22Rv1 (cell line): ENCODE measurements around the gene SORCS2.

Source experiments
- ZFX ChIP-seq: fragments of 450-650 bp; IDR thresholded peaks from 2 replicates; pipeline ENCODE4 v1.6.1; 2017; ENCODE audit warnings: antibody characterized with exemption, borderline replicate concordance
- TF ChIP-seq, protein P1 (sequence below): fragments of 450-650 bp; IDR thresholded peaks from 2 replicates; pipeline ENCODE4 v1.5.1; 2017; ENCODE audit warnings: mild to moderate bottlenecking

DNA sequence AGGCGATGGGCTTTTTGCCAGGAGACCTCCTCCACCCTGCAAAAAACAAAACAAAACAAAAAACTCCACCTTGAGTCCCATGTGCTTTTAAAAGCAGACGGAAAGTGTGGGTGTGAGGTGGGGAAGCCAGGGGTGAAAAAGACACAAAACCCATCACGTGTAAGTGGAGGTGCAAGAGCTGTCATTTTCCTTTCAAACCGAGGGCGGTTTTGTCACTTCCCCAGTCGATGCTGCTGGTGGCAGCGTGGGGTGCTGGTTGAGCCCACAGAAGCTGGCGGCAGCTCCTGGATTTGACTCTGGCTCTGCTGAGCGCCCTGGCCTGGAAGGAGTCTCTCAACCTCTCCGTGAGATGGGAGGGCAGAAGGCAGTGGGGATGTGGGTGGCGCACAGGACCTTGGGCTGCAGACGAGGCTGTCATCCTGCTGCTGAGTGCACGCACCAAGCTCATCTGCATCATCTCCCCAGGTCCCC, 132.3 kb downstream of the SORCS2 start:
- TF ChIP-seq, protein P1, sequence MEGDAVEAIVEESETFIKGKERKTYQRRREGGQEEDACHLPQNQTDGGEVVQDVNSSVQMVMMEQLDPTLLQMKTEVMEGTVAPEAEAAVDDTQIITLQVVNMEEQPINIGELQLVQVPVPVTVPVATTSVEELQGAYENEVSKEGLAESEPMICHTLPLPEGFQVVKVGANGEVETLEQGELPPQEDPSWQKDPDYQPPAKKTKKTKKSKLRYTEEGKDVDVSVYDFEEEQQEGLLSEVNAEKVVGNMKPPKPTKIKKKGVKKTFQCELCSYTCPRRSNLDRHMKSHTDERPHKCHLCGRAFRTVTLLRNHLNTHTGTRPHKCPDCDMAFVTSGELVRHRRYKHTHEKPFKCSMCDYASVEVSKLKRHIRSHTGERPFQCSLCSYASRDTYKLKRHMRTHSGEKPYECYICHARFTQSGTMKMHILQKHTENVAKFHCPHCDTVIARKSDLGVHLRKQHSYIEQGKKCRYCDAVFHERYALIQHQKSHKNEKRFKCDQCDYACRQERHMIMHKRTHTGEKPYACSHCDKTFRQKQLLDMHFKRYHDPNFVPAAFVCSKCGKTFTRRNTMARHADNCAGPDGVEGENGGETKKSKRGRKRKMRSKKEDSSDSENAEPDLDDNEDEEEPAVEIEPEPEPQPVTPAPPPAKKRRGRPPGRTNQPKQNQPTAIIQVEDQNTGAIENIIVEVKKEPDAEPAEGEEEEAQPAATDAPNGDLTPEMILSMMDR = no peak
- no peak for TF ChIP-seq ZFX
